GM20000 (cell line): ENCODE results near the gene SLIT3.

Source experiments
- DNase-seq: peaks from one replicate; pipeline ENCODE4 v3.0.0; 2012; ENCODE audit warnings: low spot score
- TF ChIP-seq, protein P1 (sequence below): IDR thresholded peaks from 2 replicates; pipeline ENCODE4 v1.5.1; 2012; ENCODE audit warnings: mild to moderate bottlenecking, control low read depth; ENCODE audit errors: extremely low read depth, missing control alignments

SLIT3 gene

DNA sequence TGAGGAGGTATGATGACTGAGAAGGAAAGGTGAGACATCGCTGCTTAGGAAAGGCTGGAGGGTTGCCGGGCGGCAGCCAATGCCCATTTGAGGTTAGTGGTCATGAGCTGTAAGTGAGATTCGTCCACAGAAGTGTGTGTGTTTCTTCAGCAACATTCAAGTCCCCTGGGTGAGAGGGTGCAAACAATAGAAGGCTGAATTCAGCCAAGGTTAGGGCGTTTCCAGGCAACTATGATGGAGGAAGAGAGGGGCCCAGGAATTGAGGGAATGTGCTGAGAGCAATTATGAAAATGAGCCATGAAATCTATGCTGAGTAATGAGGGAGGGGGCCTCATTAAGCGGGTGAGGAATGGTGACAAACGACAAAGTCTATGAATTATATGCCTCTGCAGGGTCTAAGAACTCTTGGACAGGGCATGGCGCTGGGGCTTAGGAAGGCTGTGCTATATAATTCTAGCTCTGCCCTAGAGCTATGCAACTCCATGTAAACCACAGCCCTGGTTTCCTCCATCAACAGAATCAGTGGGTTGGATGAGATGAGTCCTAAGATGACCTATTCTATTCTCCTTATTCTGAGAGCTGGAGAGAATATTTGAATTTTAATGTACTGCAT is 96.0 kb downstream of the SLIT3 start:
- TF ChIP-seq, protein P1, sequence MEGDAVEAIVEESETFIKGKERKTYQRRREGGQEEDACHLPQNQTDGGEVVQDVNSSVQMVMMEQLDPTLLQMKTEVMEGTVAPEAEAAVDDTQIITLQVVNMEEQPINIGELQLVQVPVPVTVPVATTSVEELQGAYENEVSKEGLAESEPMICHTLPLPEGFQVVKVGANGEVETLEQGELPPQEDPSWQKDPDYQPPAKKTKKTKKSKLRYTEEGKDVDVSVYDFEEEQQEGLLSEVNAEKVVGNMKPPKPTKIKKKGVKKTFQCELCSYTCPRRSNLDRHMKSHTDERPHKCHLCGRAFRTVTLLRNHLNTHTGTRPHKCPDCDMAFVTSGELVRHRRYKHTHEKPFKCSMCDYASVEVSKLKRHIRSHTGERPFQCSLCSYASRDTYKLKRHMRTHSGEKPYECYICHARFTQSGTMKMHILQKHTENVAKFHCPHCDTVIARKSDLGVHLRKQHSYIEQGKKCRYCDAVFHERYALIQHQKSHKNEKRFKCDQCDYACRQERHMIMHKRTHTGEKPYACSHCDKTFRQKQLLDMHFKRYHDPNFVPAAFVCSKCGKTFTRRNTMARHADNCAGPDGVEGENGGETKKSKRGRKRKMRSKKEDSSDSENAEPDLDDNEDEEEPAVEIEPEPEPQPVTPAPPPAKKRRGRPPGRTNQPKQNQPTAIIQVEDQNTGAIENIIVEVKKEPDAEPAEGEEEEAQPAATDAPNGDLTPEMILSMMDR: no peak
- no peak for DNase-seq

DNA sequence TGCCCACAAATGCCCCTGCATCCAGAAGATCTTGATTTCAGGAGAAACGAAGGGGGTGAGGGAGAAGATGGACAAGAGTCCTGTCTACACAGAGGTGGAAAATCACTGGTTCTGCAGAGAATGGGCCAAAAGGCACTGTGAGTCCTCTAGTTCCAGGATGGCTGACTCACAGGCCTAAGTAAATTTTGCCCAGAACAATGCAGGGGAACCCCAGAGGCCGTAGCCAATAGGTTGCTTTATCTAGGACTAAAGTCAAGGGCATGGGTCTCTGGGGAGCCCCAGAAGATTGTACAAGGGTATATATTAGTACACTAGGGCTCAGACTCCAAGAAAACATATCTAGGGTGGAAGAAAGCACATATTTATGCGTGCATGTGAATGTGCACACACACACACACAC is 98.0 kb downstream of the SLIT3 start:
- no peak for DNase-seq
- TF ChIP-seq, protein P1: no peak

DNA sequence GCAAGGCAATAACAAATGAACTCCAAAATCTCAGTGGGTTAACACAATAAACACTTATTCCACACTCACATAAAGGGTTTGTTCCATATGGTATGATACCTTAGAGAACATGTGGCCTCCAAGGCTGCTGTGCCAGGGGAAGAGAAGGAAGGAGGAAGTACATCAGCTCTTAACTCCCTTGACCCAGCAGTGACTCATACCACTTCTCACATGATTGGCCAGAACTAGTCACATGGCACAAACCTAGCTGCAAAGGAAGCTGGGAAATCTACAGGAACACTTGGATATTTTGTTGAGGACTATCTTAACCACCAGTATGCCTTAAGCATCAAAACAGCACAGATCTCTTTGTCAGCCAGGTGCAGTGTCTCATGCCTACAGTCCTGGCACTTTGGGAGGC is 99.3 kb downstream of the SLIT3 start:
- TF ChIP-seq, protein P1: no peak
- DNase-seq: no peak

DNA sequence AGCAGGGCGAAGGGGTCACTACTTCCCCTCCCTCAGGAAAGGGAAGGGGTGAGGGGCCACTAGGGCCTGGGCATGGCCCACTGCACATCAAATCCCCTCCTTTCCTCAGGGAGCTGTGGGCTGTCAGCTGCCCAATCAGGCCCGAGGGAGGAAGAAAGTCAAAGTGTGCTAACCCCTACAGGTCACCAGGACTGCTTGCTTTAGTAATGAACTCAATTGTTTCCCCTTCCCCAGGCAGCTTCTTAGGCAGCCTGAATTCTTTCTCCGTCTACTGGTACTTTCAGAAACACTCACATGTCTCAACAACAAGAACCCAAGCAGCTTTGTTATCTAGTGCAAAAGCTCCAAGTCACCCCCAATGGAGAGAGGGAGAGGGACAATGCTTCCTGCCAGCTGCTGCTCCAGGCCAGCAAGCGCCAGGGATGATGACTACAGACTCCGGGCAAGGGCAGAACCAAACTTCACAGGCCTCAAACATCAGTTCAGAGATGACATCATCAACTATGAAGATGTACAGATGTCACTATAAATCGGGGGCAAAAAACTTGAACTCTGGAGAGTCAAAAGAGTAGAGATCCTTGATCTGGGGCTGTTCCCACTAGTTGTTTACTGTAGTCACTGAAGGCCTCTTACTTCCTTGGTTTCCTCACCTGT is 100.7 kb downstream of the SLIT3 start:
- no peak for DNase-seq
- TF ChIP-seq, protein P1: no peak

DNA sequence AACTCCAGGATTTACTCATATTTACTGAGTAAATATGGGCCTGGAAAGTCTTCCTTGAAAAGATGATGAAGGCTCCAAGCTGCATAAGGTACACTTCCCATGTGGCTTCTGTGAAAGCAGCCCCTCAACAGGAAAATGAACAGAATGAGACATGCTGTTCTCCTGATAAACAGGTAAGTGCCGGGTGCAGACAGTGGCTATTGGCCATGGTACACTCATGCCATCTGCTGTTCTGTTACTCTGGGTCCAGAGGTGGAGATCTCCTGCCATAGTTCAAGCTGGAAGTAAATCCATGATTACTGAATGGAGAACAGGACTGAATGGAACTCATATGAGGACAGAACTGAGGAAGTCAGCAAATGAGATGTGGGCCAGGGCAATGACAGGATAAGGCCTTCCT is 103.6 kb downstream of the SLIT3 start:
- DNase-seq: no peak
- TF ChIP-seq, protein P1: no peak

DNA sequence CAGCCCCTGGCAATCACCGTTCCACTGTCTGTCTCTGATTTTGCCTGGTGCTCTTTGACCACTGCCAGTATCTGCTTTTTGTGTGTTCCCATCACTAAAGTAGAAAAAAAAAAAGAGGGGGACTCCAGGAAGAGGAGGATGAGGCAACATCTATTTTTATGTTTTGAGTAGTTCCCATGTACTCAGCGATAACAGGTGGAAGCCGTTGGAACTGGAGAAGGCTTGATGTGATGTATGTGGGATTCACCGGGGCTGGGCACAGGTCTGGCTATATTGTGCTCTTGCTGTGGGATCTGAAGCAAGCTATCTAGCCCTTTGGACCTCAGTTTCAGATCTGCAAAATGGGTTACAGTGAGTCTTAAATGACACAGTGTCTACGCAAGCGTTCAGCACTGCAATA is 104.9 kb downstream of the SLIT3 start:
- TF ChIP-seq, protein P1: no peak
- DNase-seq: no peak

DNA sequence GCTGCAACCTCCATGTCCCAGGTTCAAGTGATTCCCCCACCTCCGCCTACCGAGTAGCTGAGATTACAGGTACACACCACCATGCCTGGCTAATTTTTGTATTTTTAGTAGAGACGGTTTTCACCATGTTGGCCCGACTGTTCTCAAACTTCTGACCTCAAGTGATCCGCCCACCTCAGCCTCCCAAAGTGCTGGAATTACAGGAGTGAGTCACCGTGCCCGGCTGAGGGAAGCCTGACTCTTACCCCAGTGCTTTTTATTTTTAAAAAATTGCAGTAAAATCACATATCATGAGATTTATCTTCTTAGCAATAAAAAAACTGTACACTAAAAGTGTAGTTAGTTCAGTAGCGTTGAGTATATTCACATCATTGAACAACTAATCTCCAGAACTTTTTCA is 105.3 kb downstream of the SLIT3 start:
- TF ChIP-seq, protein P1: no peak
- DNase-seq: no peak
